NT2/D1 (cell line): ENCODE measurements around the gene TMEM269.

Experiments
- SUZ12 ChIP-seq: IDR thresholded peaks from 2 replicates; pipeline ENCODE4 v1.6.1; 2011; ENCODE audit not compliant: insufficient read length, insufficient read depth; ENCODE audit errors: extremely low read depth
- YY1 ChIP-seq: IDR thresholded peaks from 2 replicates; pipeline ENCODE4 v1.6.1; 2011; ENCODE audit not compliant: insufficient read length, insufficient read depth
- ZNF274 ChIP-seq: IDR thresholded peaks from 2 replicates; pipeline ENCODE4 v1.6.1; 2011; ENCODE audit warnings: mild to moderate bottlenecking, low read depth, low read length

GRCh38 chr1:42766741-42767509 lies 17.9 kb upstream of the TMEM269 start, which contains the start of the genes C1orf50 and P3H1:
- no peak for TF ChIP-seq SUZ12
- TF ChIP-seq YY1: peak; percentile 55
- no peak for TF ChIP-seq ZNF274
